Lower lobe of right lung (tissue), 2 donors: ENCODE measurements around the gene PSG2. TPM values are rescaled to one million over a fixed set of nuclear protein-coding genes. Genes with fewer than 3 reads are reported as not detected.
A peak's percentile ranks its signal among the peaks of the same experiment; 100 is the strongest.
"Not testable (repeated sequence)": the region's sequence is repeated elsewhere in the genome, so short reads cannot be mapped to it uniquely, and the experiment has no call there.

Experiments used
- ATAC-seq, 2 donors: fragments of 200-7000 bp; cut with Tn5 transposase; one replicate each; pipeline ENCODE4 v1.9.1; 2020 to 2022; ENCODE audit warnings: mild to moderate bottlenecking in 2 of 2, moderate library complexity in 2 of 2
- DNase-seq: peaks from one replicate; pipeline ENCODE4 v3.0.0-alpha.2; 2020
- H3K27ac ChIP-seq: fragments of 200-600 bp; one replicate; pipeline ENCODE4 v1.8.0; 2022
- H3K27me3 ChIP-seq: fragments of 200-600 bp; one replicate; pipeline ENCODE4 v1.8.0; 2022; ENCODE audit warnings: low read depth
- H3K36me3 ChIP-seq: fragments of 200-600 bp; one replicate; pipeline ENCODE4 v1.8.0; 2022; ENCODE audit warnings: mild to moderate bottlenecking
- H3K4me1 ChIP-seq: fragments of 200-600 bp; one replicate; pipeline ENCODE4 v1.8.0; 2022
- H3K4me3 ChIP-seq: fragments of 200-600 bp; one replicate; pipeline ENCODE4 v1.8.0; 2022; ENCODE audit warnings: mild to moderate bottlenecking
- H3K9me3 ChIP-seq: fragments of 200-600 bp; one replicate; pipeline ENCODE4 v1.8.0; 2022
- intact Hi-C: fragments of 100-400 bp; cut with DNase I; formaldehyde crosslinking; loops from one replicate; pipeline ENCODE4 v1.11.0; 2022
- total RNA-seq: library from RNA; stranded (reverse); fragmentation: NEBNext Ultra II Directional; extraction: Animal tissue kit (Norgen Biotek cat#: 25700); gene quantifications from one replicate; pipeline ENCODE4 v1.2.1, GENCODE V29; 2021
- TF ChIP-seq, protein P1 (sequence below): fragments of 200-600 bp; IDR thresholded peaks from one replicate; pipeline ENCODE4 v1.8.0; 2022; ENCODE audit warnings: antibody characterized with exemption, mild to moderate bottlenecking
- donor health status: DM: no; HTN: yes; CAD: no; lungs with severe emphysema.

The PSG2 gene
- total RNA-seq, 1 donor from 2014 or later, result not detected

DNA sequence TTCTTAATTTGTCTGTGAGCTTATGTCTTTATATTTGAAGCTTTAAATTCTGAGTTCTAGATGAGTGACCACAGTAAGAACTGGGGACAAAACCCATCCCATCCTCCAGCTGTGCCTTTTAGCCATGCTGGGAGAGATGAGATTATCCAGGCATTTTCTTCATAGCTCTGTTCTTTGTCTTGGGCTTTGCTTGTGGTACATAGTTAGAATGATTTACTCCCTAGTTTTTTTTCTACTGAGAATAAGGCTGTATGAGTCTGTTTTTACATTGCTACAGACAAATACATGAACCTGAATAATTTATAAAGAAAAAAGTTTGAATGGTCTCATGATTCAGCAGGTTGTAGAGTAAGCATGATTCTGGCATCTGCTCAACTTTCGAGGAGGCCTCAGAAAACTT is 24.9 kb upstream of the PSG2 start:
- H3K27me3 ChIP-seq, H3K4me1 ChIP-seq, H3K27ac ChIP-seq, ATAC-seq, DNase-seq, intact Hi-C loops, H3K4me3 ChIP-seq, H3K9me3 ChIP-seq, H3K36me3 ChIP-seq: not testable (repeated sequence)

DNA sequence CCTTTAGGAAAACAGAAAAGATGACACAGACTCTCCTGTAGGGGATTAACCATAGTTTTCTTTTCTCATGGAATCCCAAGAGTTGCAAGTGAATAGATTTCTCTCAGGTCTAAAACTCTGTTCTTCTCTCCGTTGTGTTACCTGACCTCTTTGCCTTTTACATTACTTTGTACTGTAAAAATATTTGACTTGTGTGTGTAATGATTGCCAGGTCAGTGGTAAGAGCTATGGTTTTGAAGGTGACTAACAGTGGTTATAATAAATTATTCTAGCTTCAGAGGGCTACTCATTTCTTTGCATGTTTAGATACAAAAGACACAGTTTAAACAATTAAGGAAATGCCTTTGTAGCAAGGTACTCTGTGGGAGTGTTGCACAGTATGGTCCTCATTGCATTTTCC is 23.0 kb upstream of the PSG2 start:
- peaks cover 10% of the 10 kb centered on the region for H3K9me3 ChIP-seq
- no peak overlapping the region for H3K27ac ChIP-seq
- intact Hi-C loops, result no loop called here
- no peaks in the 10 kb centered on the region for H3K27me3 ChIP-seq
- H3K36me3 ChIP-seq, result no peaks in the 10 kb centered on the region
- no peak overlapping the region for H3K4me3 ChIP-seq
- DNase-seq, result no peak
- ATAC-seq, result no peak
- TF ChIP-seq, protein P1, sequence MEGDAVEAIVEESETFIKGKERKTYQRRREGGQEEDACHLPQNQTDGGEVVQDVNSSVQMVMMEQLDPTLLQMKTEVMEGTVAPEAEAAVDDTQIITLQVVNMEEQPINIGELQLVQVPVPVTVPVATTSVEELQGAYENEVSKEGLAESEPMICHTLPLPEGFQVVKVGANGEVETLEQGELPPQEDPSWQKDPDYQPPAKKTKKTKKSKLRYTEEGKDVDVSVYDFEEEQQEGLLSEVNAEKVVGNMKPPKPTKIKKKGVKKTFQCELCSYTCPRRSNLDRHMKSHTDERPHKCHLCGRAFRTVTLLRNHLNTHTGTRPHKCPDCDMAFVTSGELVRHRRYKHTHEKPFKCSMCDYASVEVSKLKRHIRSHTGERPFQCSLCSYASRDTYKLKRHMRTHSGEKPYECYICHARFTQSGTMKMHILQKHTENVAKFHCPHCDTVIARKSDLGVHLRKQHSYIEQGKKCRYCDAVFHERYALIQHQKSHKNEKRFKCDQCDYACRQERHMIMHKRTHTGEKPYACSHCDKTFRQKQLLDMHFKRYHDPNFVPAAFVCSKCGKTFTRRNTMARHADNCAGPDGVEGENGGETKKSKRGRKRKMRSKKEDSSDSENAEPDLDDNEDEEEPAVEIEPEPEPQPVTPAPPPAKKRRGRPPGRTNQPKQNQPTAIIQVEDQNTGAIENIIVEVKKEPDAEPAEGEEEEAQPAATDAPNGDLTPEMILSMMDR, result no peak
- no peaks in the 10 kb centered on the region for H3K4me1 ChIP-seq

- intact Hi-C loops, H3K4me1 ChIP-seq, ATAC-seq, H3K9me3 ChIP-seq, H3K4me3 ChIP-seq, DNase-seq, H3K27ac ChIP-seq, H3K27me3 ChIP-seq, H3K36me3 ChIP-seq: not testable (repeated sequence)
These were observed 21.8 kb upstream of the PSG2 start for GRCh38 chr19:43104215-43104850.

DNA sequence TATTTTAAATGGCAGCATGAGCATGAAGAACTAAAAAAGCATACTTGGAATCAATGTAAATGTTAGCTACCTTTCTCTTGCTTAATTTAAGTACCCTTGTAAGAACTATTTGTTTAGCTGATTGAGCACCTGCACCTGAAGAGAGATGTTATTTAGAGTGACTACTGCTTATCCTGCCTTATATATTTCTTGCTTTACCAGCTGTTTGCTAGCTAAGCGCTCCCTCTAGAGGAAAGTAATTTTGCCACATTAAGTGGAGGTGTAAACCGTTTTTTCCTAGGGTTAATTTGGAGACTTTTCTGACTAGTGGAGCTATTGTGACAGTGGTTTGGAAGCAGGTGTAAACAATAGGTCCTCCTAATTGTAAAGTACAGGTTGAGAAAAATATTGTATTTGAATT is 19.4 kb upstream of the PSG2 start:
- Histone ChIP-seq H3K4me1 (no peaks in the 10 kb centered on the region), H3K9me3 (peaks cover 10% of the 10 kb centered on the region), H3K4me3 (no peak overlapping the region), H3K27ac (no peak overlapping the region), H3K27me3 (no peaks in the 10 kb centered on the region), H3K36me3 (no peaks in the 10 kb centered on the region)
- DNase-seq (no peak), ATAC-seq (no peak)
- intact Hi-C loops, result no loop called here
- TF ChIP-seq, protein P1, result no peak

DNA sequence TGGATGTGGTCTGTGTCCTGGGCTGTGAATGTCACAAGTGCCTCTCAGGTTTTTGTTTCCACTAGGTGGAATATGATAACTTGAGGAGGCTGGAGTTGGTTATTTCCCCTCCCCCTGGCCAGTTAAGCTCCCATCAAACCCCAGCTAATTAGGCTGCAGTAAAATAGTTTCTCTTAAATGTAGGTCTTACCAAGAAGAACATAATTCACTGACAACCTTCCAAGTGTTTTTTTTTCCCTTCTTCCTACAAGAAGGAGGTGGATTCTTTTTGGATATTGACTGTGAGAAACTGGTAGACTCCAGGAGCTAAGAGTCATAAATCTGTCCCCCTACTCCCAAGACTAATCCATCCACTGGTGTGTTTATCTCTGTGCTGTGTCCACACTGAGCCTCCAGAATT is 15.9 kb upstream of the PSG2 start:
- H3K9me3 ChIP-seq, H3K4me3 ChIP-seq, H3K4me1 ChIP-seq, H3K27ac ChIP-seq, DNase-seq, ATAC-seq, H3K27me3 ChIP-seq, intact Hi-C loops, H3K36me3 ChIP-seq: not testable (repeated sequence)

GRCh38 chr19:43087702-43088340 is 5.3 kb upstream of the PSG2 start:
- H3K27me3 ChIP-seq, H3K27ac ChIP-seq, intact Hi-C loops, H3K4me1 ChIP-seq, H3K9me3 ChIP-seq, ATAC-seq, H3K4me3 ChIP-seq, H3K36me3 ChIP-seq: not testable (repeated sequence)
- DNase-seq, result peak; percentile 67
- TF ChIP-seq, protein P1, result peak; percentile 48

GRCh38 chr19:43085796-43086530 is 3.5 kb upstream of the PSG2 start:
- H3K4me1 ChIP-seq, H3K27me3 ChIP-seq, H3K36me3 ChIP-seq, H3K27ac ChIP-seq, ATAC-seq, H3K4me3 ChIP-seq, DNase-seq, intact Hi-C loops, H3K9me3 ChIP-seq: not testable (repeated sequence)
